ENCODE measurements around the gene FKBP6.
"Not testable (repeated sequence)": the region's sequence is repeated elsewhere in the genome, so short reads cannot be mapped to it uniquely, and the experiment has no call there.

Gene FKBP6

DNA sequence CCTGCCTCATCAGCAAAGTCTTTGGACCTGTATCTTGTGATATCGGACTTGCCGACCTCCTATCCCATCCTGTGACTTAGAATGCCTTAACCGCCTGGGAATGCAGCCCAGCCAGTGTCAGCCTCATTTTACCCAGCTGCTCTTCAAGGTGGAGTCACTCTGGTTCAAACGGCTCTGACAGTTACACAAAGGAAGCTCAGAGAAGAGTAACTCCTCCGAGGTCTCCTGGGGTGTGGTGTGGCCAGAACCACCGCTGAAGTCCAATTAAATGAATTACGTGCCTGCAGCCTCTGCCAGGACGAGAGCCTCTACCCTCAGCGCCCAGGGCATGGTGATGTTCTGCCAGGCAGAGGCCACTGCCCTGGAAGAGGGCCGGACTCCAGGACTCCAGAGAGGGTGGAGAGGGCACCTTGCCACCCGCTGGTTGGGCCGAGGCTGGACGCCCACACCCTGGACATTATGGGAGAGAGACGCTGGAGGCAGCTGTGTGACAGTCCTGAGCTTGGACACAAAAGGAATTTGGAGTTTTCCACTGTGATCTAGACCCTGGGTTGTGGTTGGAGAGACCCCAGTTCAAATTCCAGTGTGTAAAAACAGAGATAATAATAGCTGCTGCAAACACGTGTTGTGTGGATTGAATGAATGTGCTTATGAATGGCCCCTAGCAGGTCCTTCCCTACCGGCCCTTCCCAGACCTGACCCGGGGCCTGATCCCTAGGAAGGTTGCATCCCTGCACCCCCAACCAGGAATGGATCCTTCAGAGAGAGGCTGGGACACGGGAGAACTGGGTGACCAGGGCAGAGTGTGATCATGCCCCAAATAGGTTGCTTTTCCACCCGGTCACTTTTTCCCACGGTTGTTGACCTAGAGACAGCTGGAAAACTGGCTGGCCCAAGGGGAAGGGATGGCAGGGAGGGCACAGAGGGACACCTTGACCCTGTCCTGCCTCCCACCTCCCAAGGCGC, 67.9 kb downstream of the FKBP6 start:
- DNase-seq, result no peak

DNA sequence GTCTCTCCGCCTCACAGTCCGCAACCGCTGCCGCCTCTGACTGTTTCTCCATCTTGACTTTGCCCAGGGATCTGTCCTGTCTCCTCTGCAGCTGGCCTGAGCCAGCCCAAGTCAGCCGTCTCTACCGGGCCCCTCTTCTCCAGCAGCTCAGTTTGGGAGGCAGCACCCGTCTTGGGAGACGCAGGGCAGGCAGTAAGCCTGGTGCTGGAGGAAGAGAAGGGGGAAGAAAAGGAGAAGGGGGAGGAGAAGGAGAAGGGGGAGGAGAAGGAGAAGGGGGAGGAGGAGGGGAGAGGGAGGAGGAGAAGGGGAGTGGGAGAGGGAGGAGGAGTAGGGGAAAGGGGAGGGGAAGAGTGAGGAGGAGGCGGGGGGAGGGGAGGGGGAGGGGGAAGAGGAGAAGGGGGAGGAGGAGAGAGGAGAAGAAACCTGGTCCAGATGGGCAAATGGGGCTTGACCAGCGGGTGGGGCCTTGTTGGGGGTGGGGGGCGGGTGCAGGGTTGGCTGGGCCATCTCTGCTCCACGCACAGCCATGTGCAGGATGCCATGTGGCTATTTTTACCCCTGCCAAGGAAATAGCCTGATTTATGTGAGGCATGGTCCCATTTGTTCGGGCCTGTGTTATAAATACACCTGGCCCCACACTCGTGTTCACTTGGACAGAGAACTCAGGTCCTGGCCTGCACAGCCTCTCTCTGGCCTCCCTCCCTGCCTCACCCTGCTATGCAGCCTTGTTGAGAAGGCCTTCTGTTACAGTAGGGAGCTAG, 69.7 kb downstream of the FKBP6 start:
- no peak for DNase-seq

DNA sequence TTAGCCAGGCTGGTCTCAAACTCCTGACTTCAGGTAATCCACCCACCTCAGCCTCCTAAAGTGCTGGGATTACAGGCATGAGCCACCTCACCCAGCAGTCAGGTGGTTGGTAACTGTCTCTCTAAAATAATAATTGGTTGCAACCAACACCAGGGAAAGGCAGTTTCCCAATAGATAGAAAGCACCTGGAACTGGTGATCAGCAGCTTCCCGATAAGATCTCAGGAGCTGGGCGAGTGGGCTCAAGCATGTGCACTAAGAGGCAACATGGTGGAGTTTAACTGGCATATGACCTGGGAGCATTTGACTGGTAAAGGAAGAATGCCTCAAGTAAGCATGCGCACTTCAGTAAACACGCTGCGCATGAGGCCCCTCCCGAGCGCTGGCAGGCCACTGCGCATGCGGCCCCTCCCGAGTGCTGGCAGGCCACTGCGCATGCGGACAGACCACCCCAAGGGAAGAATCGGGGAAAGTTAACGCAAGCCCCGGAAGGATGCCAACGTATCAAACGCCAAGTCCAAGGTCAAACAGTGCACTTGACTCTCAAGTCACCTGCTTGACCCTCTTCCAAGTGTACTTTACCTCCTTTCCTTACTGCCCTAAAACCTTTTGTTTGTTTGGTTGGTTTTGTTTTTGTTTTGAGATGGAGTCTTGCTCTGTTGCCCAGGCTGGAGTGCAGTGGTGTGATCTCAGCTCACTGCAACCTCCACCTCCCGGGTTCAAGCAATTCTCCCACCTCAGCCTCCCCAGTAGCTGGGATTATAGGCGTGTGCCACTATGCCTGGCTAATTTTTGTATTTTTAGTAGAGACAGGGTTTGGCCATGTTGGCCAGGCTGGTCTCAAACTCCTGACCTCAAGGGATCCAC, 71.5 kb downstream of the FKBP6 start:
- not testable (repeated sequence) for DNase-seq

DNA sequence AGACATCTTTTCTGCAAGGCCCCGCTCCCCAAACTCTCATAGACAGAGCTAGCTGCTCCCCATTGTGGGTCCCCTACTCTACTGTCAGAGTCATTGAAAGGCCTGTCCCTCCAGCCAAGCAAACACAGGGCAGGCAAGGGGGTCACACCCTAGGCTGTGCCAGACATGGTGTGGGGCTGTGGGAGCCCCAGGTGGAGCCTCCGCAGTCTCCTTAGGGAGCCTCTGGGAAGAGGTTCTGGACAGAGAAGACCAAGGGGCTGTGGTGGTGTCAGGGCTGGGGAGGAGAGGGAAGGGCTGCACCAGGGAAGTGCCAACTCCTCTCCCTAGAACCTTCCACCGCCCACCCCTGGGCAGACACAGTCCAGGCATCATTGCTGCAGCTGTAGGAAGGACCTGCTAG, 76.9 kb downstream of the FKBP6 start:
- DNase-seq, result not testable (repeated sequence)

All from NCI-H1694 treated with DMSO at 0.1 percent for 48 hours (cell line).